NCI-H187 (cell line): Measurements from ENCODE around the gene ADORA1.

Experiments
- DNase-seq, 2 experiments: peaks; one replicate each; lab custom pipeline; 2025; lab: John Stamatoyannopoulos, UW

Gene ADORA1

DNA sequence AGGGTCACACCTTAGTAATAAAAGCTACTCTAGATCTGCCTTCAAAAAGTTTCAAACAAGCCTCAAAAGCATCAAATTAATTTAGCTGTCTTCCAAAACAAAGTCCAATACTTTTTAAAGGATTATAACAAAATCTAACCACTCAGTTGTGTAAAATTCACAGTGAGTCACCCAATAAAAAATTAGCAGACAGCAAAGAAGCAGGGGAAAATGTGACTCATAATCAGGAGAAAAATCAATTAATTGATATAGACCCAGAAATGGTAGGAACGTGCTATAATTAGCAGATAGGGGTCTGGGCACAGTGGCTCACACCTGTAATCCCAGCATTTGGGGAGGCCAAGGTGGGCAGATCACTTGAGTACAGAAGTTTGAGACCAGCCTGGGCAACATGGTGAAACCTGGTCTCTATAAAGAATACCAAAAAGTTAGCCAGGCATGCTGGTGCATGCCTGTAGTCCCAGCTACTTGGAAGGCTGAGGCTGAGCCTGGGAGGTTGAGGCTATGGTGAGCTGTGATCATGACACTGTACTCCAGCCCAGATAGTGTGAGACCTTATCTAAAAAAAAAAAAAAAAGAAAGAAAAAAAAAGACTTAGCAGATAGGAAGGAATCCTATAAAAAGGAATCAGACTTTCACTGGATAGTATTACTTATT lies 33.6 kb upstream of the ADORA1 start:
- DNase-seq: no peak

DNA sequence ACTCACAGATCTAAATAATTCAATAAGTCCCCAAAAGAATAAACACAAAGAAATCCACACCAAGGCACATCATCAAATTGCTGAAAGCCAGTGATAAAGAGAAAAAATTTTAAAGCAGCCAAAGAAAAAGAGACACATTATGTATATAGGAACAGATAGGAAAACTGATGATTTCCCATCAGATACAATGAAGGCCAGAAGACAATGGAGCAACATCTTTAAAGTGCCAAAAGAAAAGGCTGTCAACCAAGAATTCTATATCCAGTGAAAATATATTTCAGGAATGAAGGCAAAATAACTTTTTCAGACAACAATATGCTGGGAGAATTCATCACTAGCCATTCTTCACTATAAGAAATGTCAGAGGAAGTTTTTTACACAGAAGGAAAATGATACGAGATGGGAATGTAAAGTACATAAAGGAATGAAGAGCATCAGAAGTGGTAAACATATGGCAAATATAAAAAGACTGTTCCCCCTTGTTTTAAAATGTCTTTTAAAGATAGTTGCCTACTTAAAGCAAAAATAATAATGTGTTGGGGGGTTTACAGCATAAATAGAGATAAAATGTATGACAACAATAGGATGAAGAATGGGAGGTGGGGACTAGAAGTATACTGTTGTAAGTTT lies 32.4 kb upstream of the ADORA1 start:
- DNase-seq: no peak

DNA sequence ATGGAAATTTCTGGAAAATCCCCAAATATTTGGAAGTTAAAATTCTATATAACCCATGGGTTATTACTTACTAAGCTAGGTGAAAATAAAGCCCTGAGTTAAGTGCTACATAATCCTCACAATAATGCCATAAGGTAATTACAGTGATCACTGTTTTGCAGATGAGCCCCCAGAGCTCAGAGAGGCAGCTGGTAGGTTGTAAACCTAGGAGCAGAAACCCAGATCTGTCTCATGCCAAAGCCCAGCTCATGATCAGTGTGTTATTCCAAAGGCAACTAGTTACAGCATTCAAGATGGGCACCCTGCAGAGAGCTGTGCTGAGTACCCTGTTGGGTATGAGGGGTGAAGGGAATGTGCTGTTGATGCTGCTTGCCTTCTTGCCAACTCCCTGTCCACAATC lies 31.0 kb upstream of the ADORA1 start:
- no peak for DNase-seq

DNA sequence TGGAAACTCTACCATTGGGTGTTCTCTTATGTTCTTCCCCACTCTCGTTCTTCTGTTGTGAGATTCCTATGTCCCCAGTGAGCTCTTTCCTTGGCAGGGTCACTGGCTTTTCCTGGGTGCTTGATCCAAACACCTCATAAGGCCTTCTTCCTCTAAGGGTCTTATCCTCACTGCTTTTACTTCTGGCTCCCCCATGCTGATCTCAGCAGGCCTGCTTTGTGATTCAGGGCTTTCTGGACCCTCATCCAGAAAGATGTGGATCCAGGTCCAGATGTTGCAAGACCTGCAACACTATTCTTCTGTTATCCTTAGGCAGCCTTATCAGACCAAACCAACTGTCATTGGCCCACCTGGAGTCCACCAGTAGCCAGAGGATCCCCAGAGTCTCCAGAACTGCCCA lies 30.5 kb upstream of the ADORA1 start:
- no peak for DNase-seq

DNA sequence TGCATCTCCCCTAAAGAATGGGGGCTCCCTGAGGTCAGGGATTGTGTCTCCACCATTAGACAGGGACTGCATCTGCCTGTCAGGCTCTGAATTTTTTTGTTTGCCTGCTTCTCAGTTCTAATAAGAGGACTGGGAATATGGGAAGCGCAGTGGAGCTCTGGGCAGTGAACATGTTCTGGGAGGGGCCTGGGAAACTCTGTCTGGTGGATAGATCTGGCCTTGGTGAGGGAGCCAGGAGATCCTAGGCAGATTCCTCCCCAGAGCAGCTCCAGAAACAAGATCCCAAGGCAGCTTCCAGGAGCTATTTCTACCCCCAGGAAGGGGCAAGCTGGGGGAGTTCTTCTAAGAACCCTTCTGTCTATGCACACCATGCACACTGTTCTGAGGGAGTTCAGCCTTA lies 29.1 kb upstream of the ADORA1 start:
- DNase-seq: no peak

DNA sequence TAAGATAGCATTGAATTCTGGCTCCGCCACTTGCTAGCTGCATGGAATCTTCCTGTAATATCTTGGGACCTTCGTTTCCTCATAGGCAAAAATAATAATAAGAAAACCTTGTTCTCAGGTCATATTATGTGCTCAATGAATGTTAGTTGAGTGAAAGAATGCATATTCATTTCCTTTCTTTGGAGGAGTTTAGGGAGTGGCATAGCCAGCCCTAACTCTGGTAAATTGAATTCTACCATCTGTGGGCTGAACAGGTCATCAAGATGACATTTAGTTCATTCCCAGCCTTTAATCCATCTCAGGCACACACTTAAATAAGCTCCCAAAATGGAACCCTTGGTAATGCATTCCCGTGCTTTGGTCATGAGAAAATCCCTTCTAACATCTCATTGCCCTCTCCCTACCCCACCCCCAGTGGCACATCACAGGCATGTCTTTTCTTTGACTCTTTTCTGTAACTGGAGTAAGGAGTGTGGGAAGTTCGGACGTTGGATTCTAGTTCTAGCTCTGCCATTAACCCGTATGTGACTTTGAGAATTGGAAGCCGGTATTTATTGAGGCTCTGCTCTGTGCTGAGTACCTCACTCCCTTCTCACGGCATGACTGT lies 28.5 kb upstream of the ADORA1 start:
- no peak for DNase-seq

DNA sequence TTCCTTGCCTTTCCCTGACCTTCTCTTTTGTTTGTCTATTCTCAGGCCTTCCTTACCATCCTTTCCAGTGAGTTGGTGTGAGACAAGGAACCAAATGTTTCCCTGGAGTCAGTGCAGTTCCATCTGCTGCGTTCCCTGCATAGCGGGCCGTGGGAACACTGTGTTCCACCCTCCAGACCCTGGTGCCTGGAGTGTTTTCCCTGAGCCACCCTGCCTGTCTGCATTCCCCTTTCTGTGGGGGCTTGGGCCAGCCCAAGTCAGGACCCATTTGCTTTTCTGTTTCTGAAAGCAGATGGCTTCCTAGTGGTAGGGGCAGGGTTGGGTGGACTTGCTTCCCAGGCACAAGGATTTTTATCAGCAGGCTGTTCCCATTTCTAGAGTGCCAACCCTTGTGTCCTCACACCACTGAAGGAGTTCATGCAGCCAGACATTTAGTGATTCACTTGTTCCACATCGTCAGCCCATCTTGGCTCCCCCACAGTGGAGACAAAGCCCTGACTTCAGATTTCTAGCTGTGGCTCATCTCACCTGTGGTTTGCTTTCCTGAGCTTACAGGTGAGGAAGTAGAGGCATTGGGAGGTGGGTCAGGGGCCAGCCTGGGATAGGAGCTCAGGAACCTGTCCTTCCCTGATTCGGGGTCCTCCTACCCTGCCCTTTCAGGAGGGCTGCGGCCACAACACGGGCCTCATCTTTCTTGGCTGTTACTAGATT lies 27.6 kb upstream of the ADORA1 start:
- no peak for DNase-seq

DNA sequence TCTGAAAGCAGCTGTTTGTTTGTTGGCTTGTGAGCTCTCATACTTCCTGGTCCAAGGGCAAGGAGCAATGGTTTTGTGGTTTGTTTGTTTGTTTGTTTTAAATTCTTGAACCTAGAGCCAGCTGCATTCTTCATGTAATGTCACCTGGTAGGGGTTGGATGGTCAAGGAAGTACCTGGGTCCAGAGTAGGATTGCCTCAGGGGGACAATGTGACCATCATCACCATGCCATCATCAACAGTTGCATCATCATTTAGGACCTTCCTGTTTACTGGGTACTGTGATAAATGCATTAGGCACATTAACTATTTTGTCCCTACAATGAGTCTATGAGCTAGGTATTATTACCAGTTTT lies 27.0 kb upstream of the ADORA1 start:
- no peak for DNase-seq

DNA sequence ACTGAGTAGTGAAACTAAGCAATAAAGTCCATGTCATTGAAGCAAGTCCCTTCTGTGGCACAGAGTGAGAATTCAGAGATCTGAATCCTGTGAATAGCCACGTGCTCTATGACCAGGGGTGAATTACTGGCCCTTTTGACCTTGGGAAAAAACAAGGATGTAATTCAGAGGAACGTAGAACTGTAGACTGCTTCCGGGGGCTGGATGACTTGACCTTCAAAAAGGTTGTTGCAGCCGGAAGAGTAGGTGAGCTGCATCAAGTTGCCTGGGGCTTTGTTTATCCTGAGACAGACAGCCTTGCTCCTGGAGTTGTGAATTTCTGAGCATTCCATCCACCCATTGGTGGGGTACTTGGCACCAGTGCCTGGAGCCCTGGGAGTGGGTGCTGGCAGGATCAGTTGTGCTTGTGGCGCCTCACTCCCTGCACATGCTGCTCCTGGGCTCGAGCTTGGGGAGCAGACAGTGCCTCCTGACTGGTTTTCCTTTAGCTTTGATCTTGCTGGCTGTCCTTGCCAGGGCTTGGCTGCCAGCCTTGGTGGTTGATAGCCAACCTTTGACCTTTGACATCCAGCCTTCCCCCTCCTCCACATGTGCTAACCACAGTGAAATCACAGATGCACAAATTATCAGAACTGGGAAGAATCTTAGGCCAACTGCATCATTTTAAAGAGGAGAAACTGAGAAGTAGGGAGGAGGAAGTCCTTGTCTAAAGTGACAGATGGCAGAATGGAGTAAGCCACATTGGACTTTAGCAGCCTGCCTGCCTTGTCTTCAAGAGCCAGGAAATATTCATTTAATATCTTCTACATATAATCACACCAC lies 25.5 kb upstream of the ADORA1 start:
- DNase-seq: no peak

DNA sequence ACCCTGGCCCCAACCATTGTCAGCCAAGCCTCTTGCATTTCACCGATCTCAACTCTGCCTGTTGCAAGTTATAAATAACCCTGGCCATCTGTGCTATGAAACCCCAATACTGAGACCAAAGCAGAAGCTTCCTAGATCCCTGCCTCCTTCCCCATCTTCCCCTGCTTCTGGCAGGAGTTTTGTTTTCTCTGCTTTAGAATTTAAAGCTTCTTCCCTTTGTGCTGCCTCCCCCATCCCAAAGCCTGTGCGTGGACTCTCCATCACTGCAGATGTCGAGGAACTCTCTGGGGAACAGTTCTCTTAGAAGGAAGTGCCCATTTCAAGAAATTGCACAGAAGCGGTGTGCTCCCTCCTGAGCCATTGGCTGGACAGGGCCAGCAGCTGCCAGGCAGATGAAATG lies 24.3 kb upstream of the ADORA1 start:
- DNase-seq: no peak

DNA sequence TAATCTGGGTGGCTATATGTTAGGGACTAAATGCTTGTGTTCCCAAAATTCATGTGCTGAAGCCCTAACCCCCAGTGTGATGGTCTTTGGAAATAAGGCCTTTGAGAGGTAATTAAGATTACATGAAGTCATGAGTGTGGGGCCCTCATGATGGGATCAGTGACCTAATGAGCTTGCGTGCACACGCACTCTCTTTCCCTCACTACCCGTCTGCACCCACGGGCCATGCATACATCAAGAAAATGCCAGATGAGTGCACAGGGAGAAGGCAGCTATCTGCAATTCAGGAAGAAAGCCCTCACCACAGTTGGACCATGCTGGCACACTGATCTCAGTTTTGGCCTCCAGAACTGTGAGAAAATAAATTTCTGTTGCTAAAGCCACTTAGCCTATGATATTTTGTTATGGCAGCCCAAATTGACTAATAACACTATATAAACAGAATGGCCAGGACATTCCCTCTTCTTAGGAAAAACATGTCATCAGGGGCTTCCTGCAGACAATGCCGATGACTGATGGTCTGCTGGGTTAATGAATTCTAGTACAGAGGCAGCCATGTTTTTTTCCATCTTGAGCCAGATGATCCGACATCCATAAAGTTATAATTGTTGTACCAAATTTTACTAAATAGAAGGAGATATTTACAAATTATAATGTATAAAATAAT lies 23.6 kb upstream of the ADORA1 start:
- no peak for DNase-seq

DNA sequence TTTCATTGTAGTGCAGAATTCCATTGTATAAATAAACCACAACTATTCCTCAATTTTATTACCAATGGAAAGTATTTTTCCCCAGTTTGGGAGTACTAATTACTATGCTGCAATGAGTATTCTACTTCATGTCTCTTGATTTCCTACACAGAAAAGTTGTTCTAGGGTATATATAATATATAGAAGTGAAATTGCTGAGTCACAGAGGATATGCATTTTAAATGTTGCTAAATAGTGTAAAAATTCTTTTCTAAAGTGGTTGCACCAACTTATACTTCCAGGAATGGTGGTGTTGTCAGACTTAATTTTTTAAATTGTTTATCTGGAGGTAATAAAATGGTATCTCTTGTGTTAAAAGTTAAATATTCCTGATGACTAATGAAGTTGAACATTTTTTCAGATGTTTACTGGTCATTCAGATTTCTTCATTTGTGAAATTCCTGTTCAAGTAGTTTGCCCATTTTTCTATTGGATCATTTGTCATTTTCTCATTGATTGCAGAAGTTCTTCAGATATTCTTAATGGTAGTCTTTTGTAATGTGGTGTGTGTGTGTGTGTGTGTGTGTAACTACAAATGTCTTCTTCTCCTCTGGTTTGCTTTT lies 22.6 kb upstream of the ADORA1 start:
- no peak for DNase-seq

DNA sequence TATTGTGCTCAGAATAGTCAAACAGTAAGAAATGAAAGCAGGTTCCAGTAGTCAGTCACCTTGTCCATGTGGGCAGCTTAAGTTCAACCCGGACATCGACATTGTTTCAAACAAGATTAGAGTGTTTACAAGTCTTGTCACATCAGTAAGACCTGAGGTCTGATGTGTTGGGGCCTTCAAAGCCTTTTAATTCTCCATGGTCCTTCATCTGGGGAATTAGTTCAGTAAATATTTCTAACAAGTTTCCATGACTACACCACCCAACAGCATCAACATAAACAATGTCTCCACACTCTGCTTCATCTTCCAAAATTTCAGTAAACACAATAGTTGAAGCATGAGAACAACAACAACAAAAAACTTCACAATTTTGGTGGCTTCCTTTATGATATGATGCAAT lies 15.1 kb upstream of the ADORA1 start:
- DNase-seq: no peak

DNA sequence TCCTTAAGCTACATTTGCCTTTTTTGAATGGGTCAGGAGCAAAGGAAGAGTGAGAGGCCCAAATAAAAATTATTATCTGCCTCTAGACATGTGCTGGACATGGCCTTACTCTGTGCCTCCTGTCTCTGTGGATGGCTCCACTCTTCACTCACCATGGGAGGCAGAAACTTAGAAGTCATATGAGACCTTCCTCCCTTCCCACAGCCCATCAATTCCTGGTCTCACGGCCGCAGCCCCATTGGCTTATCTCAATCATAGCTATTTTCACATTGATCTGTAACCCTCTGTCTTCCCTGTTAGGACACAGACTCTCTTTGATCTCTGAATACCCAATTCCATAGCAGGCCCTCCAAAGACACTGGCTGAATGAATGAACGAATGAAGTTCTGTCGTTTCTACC lies 14.2 kb upstream of the ADORA1 start:
- DNase-seq: no peak

DNA sequence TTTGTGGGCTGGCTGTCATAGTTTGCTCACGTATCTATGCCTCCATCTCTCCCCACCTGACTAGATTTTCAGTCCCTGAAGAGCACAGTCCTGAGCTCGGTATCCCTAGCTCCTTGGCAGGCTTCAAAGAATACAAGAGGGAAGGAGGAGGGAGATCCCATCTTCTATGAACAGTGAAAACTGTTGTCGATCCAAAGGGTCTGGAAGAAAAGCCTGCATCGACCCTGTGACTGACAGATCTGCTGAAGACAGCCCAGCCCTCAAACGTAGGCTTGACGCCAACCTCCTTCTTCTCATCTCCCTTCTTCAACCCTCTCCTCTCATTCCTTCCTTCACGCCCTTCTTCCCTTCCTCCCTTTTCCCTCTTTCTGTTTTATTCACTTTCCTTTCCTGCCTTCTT lies 13.3 kb upstream of the ADORA1 start:
- no peak for DNase-seq

DNA sequence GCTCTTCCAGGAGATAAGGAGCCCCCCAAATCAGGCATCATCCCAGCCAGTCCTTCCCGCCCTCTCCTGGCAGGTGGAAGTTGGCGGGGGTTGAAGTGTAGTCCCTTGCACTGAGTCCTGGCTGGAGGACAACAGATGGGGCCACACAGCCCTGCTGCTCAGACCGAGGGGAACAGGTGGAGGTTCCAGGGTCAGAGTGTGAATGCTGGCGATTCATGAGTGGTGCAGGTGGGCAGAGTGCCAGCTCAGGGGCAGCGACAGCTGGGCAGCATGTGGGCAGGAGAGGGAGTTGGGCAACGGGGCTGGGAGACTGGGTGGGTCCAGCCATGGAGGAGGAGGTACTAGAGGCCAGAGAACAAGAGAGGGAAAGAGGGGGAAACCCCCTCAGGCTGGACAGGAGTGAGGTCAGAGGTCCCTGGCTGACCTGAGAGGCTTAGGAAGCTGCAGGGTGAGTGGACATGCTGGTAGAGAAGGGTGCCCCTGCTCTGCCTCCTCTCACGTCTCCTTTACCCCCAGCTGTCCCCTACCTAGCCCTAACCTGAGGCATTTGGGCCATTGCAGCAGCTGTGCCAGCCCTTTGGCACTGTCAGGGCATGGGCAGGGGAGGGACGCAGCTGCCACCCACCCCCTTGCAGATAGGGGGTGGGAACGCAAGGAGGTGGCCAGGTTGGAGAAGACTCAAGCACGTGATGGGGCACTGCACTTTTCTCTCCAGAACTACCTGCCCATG lies 11.3 kb upstream of the ADORA1 start:
- DNase-seq: no peak

DNA sequence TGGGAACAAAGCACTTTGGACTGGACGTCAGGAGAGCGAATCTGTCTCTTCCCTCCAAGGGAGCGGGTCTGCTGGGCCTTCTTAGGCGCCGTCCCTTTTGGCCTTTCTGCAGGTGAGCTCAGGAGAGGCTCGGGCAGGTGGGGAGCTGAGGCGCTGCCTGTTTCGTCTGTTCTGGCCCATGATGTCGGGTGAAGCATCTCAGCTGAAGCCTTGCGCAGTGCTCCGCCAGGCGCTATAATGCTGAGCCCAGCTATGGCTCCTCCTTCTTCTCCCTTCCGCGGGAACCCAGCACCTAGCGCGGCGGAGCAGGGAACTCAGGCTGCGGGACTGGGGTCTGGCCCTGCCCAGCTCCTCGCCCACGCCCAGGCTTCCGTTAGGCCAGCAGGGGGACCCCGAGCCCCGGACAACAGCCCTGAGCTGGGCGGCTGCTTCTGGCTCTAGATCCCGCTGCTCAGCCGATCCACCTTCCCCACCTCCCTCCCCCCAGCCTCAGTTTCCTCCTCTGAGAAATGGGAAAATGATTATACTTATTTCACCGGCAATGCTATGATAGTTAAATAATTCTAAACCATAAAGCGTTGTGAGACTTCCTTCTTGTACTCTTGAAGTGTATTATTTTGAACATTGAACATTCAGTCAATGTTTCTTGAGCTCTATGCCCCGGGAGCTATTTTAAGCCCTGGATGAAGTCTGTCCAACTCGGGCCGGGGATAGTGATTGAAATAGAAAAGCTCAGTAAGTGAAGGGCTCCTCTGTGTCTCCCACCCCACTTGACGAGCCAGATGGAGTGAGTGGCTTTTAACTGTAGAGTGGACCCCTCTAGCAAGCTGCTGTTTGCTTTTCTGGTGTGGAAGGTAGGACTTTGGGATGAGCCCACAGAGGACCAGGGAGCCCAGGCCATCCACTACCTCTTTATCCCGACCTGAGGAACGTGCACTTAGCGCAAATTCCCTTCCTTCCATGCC lies 9.6 kb upstream of the ADORA1 start:
- DNase-seq: peak; percentile 28 to 71

DNA sequence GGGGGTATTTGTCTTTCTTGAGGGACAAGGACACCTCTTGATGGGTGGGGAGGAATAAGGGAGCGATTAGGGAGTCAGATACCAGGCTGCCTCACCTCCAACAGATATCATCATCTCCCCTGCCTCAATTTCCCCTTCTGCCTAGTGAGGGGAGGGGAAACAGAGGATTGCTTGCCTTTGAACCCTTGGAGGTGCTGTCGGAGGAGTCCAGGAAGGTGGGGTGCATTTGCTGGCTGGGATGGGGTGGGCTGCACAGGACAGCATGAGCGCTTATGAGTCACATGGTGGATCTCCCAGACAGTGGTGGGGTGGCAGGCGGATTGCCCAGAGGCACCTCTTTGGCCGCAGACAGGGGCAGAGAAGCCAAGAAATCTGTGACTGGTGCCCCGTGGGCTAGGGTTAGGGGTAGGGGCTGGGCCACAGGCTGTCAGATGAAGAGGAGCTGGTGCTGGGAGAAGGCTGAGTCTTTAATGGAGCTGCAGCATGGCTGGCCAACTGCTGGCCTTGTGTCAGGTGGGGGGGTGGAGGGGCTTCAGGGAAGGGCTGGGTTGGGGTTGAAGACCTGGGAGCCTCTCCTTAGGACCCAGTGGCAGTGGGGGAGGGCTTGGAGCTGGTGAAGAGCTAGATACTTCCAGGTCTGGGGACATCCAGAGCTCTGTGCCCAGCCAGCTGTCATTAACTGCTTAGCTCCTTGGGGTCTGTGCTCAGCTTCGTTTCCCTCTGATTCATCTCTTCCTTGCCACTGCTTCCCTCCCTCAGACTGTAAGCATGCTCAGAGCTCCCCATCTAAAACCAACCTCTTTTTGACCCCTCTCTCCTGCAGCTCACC lies 7.0 kb upstream of the ADORA1 start:
- DNase-seq: no peak
